EL (cell line): ENCODE measurements around the gene EEF1AKMT3.

Source experiments
- DNase-seq: peaks from one replicate; pipeline ENCODE4 v3.0.0-alpha.2; 2016

The EEF1AKMT3 gene

DNA sequence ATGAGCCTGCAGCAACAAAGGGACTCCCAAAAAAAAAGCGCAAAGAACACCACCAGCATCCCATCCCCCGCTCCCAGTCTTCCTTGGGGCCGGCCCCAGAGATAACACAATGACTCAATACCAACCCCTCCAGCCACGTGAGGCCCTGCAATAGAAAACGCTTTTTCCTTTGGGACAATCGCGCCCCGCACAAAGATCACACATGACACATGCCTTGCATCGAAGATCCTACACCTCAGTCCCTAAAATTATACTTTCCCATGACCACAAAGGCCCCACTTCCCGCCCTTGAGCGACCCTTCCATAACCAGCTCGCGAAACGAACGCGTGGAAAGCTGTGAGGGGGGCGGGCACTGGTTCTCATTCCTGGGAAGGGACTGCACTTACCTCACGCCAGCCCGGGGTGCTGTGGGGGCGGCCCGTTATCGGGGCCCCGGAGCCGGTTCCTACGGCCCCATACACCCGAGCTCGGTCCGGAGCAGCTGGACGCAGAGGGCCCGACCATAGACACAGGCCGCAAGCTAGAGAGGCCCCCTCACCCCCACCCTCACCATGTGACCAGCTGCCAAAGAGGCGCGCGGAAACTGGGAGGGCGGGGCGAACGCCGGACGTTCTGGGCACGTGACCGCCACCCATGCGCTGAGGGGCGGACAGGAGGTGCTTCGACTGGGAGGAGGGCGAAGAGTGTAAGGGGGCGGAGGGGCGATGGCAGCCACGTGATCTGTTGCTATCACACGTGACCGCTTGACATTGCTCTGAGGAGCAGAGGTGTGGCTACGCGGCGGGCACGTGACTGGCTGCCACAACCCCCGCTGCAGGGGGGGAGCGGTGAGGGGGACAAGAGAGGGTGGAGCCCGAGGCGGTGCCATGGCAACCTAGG, 20.4 kb upstream of the EEF1AKMT3 start, which contains the start of gene CDK4:
TSS of gene CDK4 (minus strand) at position 523 of the 880 bp plus-strand sequence. CDS start 593 bp downstream, outside the sequence.
- peak; percentile 100 for DNase-seq

DNA sequence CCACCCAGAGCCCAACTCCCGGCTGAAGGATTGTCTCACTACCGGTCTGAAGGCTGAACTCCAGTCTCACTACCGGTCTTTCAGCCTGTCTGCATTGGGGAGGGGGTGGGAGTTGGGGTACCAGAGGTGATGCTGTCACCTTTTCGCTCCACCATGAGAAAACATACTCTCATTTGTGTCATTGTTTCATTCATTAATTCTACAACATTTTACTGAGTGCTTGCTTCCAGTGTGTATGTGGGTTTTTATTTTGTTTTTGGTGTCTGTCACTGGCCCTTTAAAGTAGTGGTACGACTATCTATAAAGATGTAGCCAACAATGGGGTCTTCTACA, 19.8 kb upstream of the EEF1AKMT3 start:
- no peak for DNase-seq

DNA sequence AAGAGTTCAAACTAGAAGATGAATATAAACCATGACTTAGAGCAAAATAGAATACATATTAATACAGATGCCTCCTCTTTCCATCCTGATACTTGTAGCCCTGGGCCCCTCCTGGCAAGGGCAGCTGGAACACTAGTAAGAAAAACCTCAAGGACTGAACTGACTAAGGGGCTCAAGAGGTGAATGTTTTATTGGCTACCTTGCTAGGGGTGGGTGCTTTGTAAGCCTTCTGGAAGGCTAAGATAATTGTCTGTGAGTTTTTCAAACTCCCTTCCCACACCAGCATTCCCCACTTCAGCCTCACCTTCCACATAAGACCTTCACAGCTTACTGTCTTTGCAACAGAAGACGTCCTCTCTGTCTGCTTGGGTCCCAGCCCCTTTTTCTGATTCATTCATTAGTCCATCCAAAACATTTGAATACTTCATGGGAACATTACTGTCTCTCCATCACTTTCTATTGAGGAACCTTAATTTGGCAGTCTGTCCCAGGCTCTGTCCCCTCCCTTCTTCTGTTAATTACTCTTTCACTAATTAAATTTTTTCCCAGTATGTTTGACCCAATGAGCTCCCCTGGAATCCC, 18.6 kb upstream of the EEF1AKMT3 start:
- no peak for DNase-seq

- peak; percentile 43 for DNase-seq
These were observed 17.8 kb upstream of the EEF1AKMT3 start, which contains the start of gene MARCHF9 for GRCh38 chr12:57754411-57755193. TSS of gene MARCHF9 (plus strand) at chr12:57755103. CDS start at chr12:57755529, 426 bp downstream.

GRCh38 chr12:57755194-57755453, 17.3 kb upstream of the EEF1AKMT3 start:
- no peak for DNase-seq

DNA sequence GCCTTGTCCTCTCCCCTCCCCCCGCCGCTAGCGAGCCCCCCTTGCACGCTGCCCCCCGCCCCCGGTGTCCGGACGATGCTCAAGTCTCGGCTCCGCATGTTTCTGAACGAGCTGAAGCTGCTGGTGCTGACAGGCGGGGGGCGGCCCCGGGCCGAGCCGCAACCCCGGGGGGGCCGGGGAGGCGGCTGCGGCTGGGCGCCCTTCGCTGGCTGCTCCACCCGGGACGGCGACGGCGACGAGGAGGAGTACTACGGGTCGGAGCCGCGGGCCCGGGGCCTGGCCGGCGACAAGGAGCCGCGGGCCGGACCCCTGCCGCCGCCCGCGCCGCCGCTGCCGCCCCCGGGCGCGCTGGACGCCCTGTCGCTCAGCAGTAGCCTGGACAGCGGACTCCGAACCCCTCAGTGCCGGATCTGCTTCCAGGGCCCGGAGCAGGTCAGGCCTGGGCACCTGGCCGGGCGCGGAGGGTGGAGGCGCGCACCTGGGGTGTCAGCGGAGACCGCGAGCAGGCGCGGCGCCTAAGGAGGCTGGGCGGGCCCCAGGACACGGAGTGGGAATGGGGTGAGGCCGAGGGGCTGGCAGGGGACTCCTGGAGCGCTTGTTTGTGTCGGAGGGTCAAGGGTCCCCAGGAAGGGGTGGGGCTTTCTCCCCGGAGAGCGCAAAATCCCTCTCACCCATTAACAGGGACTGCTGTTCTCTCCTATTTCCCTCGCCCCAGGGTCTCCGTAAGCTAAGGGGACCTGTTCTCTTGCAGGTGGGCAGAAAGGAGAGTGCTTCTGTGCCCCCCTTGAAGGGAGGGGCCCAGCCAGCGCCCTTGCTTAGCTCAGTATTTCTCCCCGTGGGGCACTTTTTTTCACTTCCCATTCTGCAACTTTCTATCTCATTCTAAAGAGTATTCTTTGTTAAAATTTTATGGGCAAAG, 16.7 kb upstream of the EEF1AKMT3 start:
- no peak for DNase-seq

GRCh38 chr12:57756406-57757341, 15.7 kb upstream of the EEF1AKMT3 start:
- no peak for DNase-seq

DNA sequence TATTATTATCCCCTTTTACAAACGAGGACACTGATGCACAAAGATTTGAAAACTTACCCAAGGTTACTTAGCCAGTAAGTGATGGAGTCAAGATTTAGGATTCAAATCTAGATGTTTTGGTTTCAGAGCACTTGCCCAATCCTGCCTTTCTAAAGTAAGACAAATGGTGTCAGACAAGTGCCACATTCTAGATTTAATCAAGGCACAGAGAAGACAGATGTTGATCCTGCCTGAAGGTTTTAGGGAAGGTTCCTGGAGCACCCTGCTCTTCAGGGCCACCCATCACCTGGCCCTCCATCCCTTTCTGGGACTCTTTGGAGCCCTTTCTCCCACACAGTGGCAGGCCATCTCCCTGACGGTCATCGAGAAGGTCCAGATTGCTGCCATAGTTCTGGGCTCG, 14.6 kb upstream of the EEF1AKMT3 start:
- no peak for DNase-seq

- DNase-seq: no peak
These were observed 13.7 kb upstream of the EEF1AKMT3 start for GRCh38 chr12:57758552-57759359.

DNA sequence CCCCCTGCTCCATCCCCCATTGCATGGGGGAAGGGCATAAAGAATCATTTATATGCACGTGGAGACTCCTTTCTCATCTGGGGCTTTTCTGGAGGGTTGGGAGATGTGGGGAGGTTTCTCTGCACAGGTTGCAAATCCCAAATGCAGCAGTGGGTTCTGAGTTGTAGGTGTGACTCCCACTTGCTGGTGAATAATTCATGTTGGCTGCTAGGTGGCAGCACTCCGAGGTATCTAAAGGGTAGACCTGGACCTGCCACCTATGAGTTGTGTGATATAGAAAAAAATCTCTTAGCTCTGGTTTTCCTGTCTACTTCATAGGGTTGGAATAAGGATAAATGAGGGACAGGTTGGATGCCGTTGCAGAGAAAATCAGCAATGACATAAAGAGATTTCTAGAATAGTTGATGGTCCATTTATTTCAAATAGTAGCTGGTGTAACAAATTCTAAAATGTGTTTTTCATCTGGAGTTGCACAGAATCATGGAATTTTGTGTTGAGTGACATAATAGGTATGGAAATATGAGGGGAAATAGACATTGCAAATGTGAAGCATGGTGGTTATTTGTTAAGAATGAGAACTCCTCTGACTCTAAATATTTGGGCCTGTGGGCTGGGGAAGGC, 12.9 kb upstream of the EEF1AKMT3 start:
- no peak for DNase-seq

DNA sequence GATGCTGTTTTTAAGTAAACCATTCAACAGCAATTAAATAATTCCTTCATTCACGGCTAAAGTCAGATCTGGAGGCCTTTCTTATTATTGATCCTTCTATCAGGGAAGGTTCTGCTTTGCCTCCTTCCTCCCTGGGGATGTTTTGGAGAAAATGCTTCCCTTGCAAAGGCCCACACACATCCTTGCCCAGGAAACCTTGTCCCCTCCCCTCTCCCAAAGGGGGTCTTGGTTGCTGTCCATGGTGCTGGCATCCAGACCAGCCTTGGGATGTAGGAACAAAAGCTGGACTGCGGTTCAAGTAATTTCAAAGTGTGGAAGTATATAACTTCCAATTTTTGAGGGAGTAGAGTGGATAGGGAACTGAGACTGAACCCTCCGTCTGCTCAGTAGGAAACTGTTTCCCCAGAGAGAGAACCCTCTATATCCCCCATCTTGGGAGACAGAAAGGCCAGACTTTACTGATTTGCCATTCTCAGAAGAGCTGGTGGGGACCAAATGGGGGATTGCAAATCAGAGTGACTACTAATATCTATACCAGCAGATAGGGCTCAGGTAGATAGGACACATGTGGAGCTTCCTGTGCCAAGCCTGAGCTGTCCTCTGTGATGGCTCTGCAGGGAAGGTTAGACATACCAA, 11.9 kb upstream of the EEF1AKMT3 start:
- DNase-seq: no peak

GRCh38 chr12:57761391-57761998, 10.9 kb upstream of the EEF1AKMT3 start:
- no peak for DNase-seq

GRCh38 chr12:57762463-57762862, 10.0 kb upstream of the EEF1AKMT3 start:
- DNase-seq: no peak

- DNase-seq: no peak
These were observed 8.3 kb upstream of the EEF1AKMT3 start for GRCh38 chr12:57763881-57764661.

DNA sequence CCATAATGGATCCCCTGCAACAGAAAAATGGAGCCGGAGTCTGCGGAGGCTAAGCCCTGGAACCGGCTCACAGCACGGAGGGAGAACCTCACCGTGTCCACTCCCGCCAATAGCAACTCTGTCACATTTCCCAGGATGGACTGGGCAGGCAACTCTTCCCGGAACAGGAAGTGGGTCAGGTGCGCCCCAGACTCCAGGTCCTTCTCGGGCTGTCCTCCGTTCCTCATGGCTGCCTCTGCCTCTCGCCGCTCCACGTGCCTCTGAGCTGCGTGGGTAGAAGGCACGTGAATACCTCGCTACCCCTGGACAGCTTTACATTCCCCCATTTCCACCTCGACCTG, 7.8 kb upstream of the EEF1AKMT3 start:
- DNase-seq: no peak

DNA sequence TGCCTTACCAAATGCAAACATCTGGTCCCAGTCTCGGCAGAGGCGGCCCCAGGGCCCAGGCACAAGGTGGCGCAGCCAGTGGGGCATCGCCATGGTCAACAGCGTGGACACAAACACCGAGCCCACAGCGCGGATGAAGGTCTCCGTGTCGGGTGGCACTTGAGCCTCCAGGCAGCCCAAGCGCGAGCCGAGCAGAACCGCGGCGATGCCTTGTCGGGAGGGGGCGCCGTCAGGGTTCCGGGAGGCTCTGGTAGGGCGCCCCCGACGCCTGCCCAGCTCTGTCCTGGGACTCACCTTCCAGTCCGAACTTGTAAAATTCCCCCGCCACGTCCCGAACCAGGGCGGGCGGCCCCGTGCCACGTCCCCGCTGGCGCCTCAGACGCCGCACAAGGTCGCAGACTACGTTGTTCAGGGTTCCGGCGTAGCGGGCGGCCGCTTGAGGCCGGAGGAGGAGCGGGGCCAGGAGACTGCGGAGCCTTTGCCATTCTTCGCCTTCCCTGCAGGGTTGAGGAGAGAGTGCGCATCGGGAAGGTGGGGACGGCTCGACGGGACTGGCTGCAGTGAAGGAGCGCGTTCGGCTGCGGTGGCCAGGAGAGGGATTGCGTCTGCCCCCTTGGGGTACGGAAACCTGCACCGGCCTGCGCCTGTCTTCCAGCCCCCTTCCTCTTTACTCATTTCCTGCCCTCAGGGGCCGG, 7.3 kb upstream of the EEF1AKMT3 start:
- DNase-seq: peak; percentile 71

DNA sequence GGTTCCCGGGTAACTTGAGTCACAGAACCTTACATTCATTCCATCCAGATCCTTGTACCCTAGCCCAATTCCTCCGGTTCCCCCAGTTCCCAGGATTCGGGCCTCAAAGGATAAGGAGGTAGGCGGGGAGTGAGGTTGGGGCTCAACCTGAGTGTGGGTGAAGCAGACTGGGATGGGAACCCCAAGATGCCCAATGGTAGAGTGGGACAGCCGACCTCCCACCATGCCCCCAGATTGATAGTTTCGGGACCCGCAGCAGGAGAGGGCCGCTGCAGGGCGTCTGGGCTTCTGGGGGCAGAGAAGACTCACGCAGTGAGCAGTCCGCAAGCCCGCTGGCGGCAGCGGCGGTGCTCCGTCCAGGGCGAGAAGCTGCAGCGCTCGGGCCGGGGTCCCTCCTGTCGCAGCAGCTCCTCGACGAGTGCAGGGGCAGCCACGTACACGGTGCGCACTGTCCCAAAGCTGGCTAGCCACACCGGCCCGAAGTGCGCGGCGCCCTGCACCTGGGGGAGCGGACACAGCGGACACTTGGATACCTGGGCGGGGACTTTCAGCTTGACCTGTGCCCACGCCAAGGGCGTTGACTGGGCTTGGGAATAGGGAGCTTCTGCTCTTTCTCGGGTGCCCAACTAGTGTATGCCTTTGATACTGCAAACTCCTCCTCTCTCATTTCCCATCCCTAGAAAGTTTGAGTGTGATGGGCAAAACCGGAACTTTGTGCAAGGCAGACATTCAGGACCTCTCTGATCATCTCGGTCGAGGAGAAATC, 6.5 kb upstream of the EEF1AKMT3 start:
- peak; percentile 33 for DNase-seq
